Thyroid gland (tissue), 4 donors: Measurements from ENCODE around the gene ARMC5. TPM values are rescaled to one million over a fixed set of nuclear protein-coding genes. Genes with fewer than 3 reads are reported as not detected.

Experiments
- DNase-seq, 2 donors: peaks; one replicate each; pipeline ENCODE4 v3.0.0-alpha.2; 2019
- H3K27ac ChIP-seq, 3 donors: fragments of 200-600 bp; sonication (generic); 1 replicate in 2 of 3; 2 replicates in 1 of 3; pipeline ENCODE4 v1.5.1; 2016 to 2019; ENCODE audit warnings: mild to moderate bottlenecking in 1 of 3, moderate library complexity in 1 of 3
- H3K27me3 ChIP-seq: fragments of 200-600 bp; sonication (generic); one replicate; pipeline ENCODE4 v1.5.1; 2019
- H3K36me3 ChIP-seq, 2 donors: fragments of 200-600 bp; sonication (generic); one replicate each; pipeline ENCODE4 v1.5.1; 2016 to 2019
- H3K4me1 ChIP-seq, 2 donors: fragments of 200-600 bp; sonication (generic); one replicate each; pipeline ENCODE4 v1.5.1; 2017 to 2019
- H3K4me3 ChIP-seq, 3 donors: fragments of 200-600 bp; sonication (generic); replicated peaks in 1 of 3; 1 replicate in 2 of 3; 2 replicates in 1 of 3; pipeline ENCODE4 v1.5.1; 2016; ENCODE audit warnings: mild to moderate bottlenecking in 1 of 3
- H3K9me3 ChIP-seq: fragments of 200-600 bp; sonication (generic); one replicate; pipeline ENCODE4 v1.5.1; 2017
- POLR2A ChIP-seq, 2 donors: fragments of 450-650 bp; IDR thresholded peaks; one replicate each; pipeline ENCODE4 v1.6.1; 2017; ENCODE audit warnings: antibody characterized with exemption in 2 of 2, mild to moderate bottlenecking in 2 of 2, moderate library complexity in 1 of 2
- WGBS, 2 donors: methylation state at CpG; one replicate each; pipeline ENCODE4 v1.1.5; 2017; 5-methylcytosine and 5-hydroxymethylcytosine counted together
- intact Hi-C: fragments of 100-400 bp; cut with DNase I; formaldehyde crosslinking; loops from one replicate; pipeline ENCODE4 v1.15.1; 2023
- total RNA-seq, 4 donors: library from RNA; depleted of rRNA; stranded (reverse); fragments of >200 nt; gene quantifications; one replicate each; pipeline ENCODE4 v1.2.3, GENCODE V29; 2016
- TF ChIP-seq, protein P1 (sequence below), 6 experiments: fragments of 200-600 bp in 3 of 6; fragments of 450-650 bp in 3 of 6; sonication (generic) in 3 of 6; IDR thresholded peaks; one replicate each; pipeline ENCODE4 v1.5.1; 2016 to 2019; ENCODE audit warnings: antibody characterized with exemption in 6 of 6, mild to moderate bottlenecking in 2 of 6, inconsistent platforms in 1 of 6, moderate library complexity in 1 of 6

ARMC5 gene
- total RNA-seq, 4 donors from 2014 or later = 13.2 to 18.0 (median 15.3) TPM

GRCh38 chr16:31487720-31488467 is 28.6 kb downstream of the ARMC5 start:
- H3K27me3 ChIP-seq = no peaks in the 10 kb centered on the region
- H3K27ac ChIP-seq = no peak overlapping the region
- H3K9me3 ChIP-seq = no peaks in the 10 kb centered on the region
- peak; percentile 64 to 74 for DNase-seq
- peaks cover 5 to 11% of the 10 kb centered on the region in 2 donors for H3K36me3 ChIP-seq
- intact Hi-C loops = no loop called here
- WGBS, 2 donors = 0% methylated on average over 13 of the region's 60 CpGs; no CpG with 5 or more reads in 1 of the 2 donors
- H3K4me3 ChIP-seq = peak overlapping the region; percentile 14 to 51 (median 22)
- H3K4me1 ChIP-seq = peaks cover 12 to 20% of the 10 kb centered on the region in 2 donors
- no peak for TF ChIP-seq POLR2A (IDR thresholded peaks at IDR 0.05)
- TF ChIP-seq, protein P1, sequence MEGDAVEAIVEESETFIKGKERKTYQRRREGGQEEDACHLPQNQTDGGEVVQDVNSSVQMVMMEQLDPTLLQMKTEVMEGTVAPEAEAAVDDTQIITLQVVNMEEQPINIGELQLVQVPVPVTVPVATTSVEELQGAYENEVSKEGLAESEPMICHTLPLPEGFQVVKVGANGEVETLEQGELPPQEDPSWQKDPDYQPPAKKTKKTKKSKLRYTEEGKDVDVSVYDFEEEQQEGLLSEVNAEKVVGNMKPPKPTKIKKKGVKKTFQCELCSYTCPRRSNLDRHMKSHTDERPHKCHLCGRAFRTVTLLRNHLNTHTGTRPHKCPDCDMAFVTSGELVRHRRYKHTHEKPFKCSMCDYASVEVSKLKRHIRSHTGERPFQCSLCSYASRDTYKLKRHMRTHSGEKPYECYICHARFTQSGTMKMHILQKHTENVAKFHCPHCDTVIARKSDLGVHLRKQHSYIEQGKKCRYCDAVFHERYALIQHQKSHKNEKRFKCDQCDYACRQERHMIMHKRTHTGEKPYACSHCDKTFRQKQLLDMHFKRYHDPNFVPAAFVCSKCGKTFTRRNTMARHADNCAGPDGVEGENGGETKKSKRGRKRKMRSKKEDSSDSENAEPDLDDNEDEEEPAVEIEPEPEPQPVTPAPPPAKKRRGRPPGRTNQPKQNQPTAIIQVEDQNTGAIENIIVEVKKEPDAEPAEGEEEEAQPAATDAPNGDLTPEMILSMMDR (IDR thresholded peaks at IDR 0.05) = no peak

DNA sequence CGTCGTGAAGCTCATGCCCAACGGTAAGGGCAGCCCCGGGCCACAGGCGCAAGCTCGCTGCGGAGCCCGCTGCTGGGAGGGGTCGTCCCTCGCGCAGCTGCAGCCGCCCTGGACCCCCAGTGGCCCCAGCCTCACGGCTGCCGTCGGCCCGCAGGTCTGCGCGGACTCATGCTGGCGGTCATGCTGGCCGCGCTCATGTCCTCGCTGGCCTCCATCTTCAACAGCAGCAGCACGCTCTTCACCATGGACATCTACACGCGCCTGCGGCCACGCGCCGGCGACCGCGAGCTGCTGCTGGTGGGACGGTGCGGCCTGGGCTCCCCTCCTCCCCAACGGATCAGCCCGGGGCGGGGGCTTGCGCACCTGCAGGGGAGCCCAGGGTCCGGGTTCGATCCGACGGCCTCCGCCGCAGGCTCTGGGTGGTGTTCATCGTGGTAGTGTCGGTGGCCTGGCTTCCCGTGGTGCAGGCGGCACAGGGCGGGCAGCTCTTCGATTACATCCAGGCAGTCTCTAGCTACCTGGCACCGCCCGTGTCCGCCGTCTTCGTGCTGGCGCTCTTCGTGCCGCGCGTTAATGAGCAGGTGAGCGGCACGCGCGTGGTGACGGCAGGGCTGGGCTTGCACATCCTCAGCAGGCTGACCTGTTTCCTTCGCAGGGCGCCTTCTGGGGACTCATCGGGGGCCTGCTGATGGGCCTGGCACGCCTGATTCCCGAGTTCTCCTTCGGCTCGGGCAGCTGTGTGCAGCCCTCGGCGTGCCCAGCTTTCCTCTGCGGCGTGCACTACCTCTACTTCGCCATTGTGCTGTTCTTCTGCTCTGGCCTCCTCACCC is 29.4 kb downstream of the ARMC5 start:
- H3K9me3 ChIP-seq = no peaks in the 10 kb centered on the region
- peak in 1 of 2 donors; percentile 18 for DNase-seq
- H3K27me3 ChIP-seq = no peaks in the 10 kb centered on the region
- H3K36me3 ChIP-seq = peaks cover 13 to 19% of the 10 kb centered on the region in 2 donors
- intact Hi-C loops = no loop called here
- WGBS, 2 donors = 60 to 97% methylated on average over 5 to 27 of the region's 77 CpGs
- TF ChIP-seq, protein P1 (IDR thresholded peaks at IDR 0.05) = no peak
- peak in 1 of 2 donors; percentile 2 for TF ChIP-seq POLR2A (IDR thresholded peaks at IDR 0.05)
- peaks cover 12 to 20% of the 10 kb centered on the region in 2 donors for H3K4me1 ChIP-seq
- H3K4me3 ChIP-seq = peak overlapping the region in 2 of 3 donors; percentile 22 to 51
- no peak overlapping the region for H3K27ac ChIP-seq

DNA sequence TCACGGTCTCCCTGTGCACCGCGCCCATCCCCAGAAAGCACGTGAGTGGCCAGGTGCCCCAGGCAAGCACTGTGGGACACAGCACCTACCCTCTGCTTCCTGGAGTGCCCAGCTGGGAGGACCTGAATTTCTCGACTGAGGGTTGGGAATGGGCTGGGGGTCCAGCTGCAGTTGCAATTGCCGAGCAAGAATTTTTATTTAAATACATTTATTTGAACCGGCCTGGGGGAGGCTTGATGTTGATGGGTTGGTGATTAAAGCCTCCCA is 29.9 kb downstream of the ARMC5 start:
- H3K4me1 ChIP-seq = peaks cover 12 to 20% of the 10 kb centered on the region in 2 donors
- TF ChIP-seq POLR2A (IDR thresholded peaks at IDR 0.05) = no peak
- TF ChIP-seq, protein P1 (IDR thresholded peaks at IDR 0.05) = no peak
- no peak overlapping the region for H3K27ac ChIP-seq
- peaks cover 16 to 19% of the 10 kb centered on the region in 2 donors for H3K36me3 ChIP-seq
- H3K27me3 ChIP-seq = no peaks in the 10 kb centered on the region
- 82 to 84% methylated on average over 7 of the region's 7 CpGs for WGBS, 2 donors
- no peak overlapping the region for H3K4me3 ChIP-seq
- H3K9me3 ChIP-seq = no peaks in the 10 kb centered on the region
- DNase-seq = no peak
- intact Hi-C loops = no loop called here

DNA sequence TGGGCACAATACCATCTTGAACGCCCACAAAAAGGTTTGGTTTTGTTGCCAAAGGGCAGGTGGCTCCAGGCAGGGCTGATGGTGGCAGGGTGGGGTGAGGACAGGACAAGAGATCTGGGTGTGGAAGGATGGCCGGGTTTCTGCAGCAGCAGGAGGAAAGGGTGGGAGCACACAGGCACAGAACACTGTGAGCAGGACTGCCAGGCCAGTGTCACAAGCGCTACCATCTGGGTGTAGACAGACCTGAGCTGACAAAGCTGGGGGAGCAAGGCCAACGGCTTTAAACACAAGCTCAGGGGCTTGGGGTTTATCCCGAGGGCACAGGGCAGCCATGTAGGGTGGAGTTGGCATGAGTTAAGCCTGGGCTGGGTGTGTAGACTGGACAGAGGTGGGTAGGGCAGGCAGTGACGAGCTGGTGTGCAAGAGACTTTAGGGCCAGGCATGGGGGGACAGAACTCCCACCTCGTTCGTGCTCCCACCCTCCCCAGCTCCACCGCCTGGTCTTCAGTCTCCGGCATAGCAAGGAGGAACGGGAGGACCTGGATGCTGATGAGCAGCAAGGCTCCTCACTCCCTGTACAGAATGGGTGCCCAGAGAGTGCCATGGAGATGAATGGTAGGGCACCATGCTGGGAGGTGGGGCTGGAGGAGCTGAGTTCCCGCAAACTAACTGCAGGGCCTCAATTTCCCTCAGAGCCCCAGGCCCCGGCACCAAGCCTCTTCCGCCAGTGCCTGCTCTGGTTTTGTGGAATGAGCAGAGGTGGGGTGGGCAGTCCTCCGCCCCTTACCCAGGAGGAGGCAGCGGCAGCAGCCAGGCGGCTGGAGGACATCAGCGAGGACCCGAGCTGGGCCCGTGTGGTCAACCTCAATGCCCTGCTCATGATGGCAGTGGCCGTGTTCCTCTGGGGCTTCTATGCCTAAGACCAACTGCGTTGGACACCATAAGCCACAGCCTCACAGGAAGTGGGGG is 30.6 kb downstream of the ARMC5 start:
- TF ChIP-seq, protein P1 (IDR thresholded peaks at IDR 0.05) = no peak
- TF ChIP-seq POLR2A (IDR thresholded peaks at IDR 0.05) = no peak
- H3K27me3 ChIP-seq = no peaks in the 10 kb centered on the region
- H3K4me1 ChIP-seq = peaks cover 12 to 15% of the 10 kb centered on the region in 2 donors
- H3K27ac ChIP-seq = no peak overlapping the region
- peaks cover 16 to 19% of the 10 kb centered on the region in 2 donors for H3K36me3 ChIP-seq
- no peak overlapping the region for H3K4me3 ChIP-seq
- intact Hi-C loops = no loop called here
- no peak for DNase-seq
- 90 to 94% methylated on average over 18 to 21 of the region's 22 CpGs for WGBS, 2 donors
- H3K9me3 ChIP-seq = no peaks in the 10 kb centered on the region
